ENCODE data around the gene SCAMP5.

SCAMP5 gene

GRCh38 chr15:75062706-75063105 lies 67.3 kb downstream of the SCAMP5 start:
- ATAC-seq (ENCODE audit: low read depth): no peak
- TF ChIP-seq CTCF (IDR thresholded peaks at IDR 0.05; ENCODE audit: poor library complexity, severe bottlenecking): no peak
- Histone ChIP-seq H3K36me3 (ENCODE audit: low read depth) (no peaks in the 10 kb centered on the region), H3K9me3 (ENCODE audit: severe bottlenecking) (no peaks in the 10 kb centered on the region), H3K27me3 (ENCODE audit: insufficient read depth, poor library complexity, severe bottlenecking) (no peaks in the 10 kb centered on the region), H3K4me1 (ENCODE audit: insufficient read depth, poor library complexity, severe bottlenecking) (peaks cover 29% of the 10 kb centered on the region), H3K4me3 (ENCODE audit: severe bottlenecking) (no peak overlapping the region), H3K27ac (ENCODE audit: poor library complexity, severe bottlenecking) (no peak overlapping the region)
- peak; percentile 47 for DNase-seq (ENCODE audit: low spot score)

GRCh38 chr15:75063338-75063737 lies 68.0 kb downstream of the SCAMP5 start:
- Histone ChIP-seq H3K4me3 (ENCODE audit: severe bottlenecking) (no peak overlapping the region), H3K27me3 (ENCODE audit: insufficient read depth, poor library complexity, severe bottlenecking) (no peaks in the 10 kb centered on the region), H3K4me1 (ENCODE audit: insufficient read depth, poor library complexity, severe bottlenecking) (peaks cover 25% of the 10 kb centered on the region), H3K9me3 (ENCODE audit: severe bottlenecking) (no peaks in the 10 kb centered on the region), H3K36me3 (ENCODE audit: low read depth) (no peaks in the 10 kb centered on the region), H3K27ac (ENCODE audit: poor library complexity, severe bottlenecking) (no peak overlapping the region)
- no peak for DNase-seq (ENCODE audit: low spot score)
- no peak for ATAC-seq (ENCODE audit: low read depth)
- no peak for TF ChIP-seq CTCF (IDR thresholded peaks at IDR 0.05; ENCODE audit: poor library complexity, severe bottlenecking)

- no peak overlapping the region for H3K4me3 ChIP-seq (ENCODE audit: severe bottlenecking)
- no peaks in the 10 kb centered on the region for H3K9me3 ChIP-seq (ENCODE audit: severe bottlenecking)
- no peaks in the 10 kb centered on the region for H3K36me3 ChIP-seq (ENCODE audit: low read depth)
- DNase-seq (ENCODE audit: low spot score) (no peak), ATAC-seq (ENCODE audit: low read depth) (no peak)
- H3K27me3 ChIP-seq (ENCODE audit: insufficient read depth, poor library complexity, severe bottlenecking): no peaks in the 10 kb centered on the region
- TF ChIP-seq CTCF (IDR thresholded peaks at IDR 0.05; ENCODE audit: poor library complexity, severe bottlenecking): no peak
- peaks cover 22% of the 10 kb centered on the region for H3K4me1 ChIP-seq (ENCODE audit: insufficient read depth, poor library complexity, severe bottlenecking)
- H3K27ac ChIP-seq (ENCODE audit: poor library complexity, severe bottlenecking): no peak overlapping the region
These were observed 68.5 kb downstream of the SCAMP5 start for GRCh38 chr15:75063889-75064288.

GRCh38 chr15:75064846-75065245 lies 69.5 kb downstream of the SCAMP5 start:
- no peak for ATAC-seq (ENCODE audit: low read depth)
- Histone ChIP-seq H3K4me1 (ENCODE audit: insufficient read depth, poor library complexity, severe bottlenecking) (peaks cover 22% of the 10 kb centered on the region), H3K36me3 (ENCODE audit: low read depth) (no peaks in the 10 kb centered on the region), H3K4me3 (ENCODE audit: severe bottlenecking) (no peak overlapping the region), H3K27me3 (ENCODE audit: insufficient read depth, poor library complexity, severe bottlenecking) (no peaks in the 10 kb centered on the region), H3K27ac (ENCODE audit: poor library complexity, severe bottlenecking) (no peak overlapping the region), H3K9me3 (ENCODE audit: severe bottlenecking) (no peaks in the 10 kb centered on the region)
- TF ChIP-seq CTCF (IDR thresholded peaks at IDR 0.05; ENCODE audit: poor library complexity, severe bottlenecking): no peak
- no peak for DNase-seq (ENCODE audit: low spot score)

GRCh38 chr15:75065467-75065850 lies 70.1 kb downstream of the SCAMP5 start:
- Histone ChIP-seq H3K9me3 (ENCODE audit: severe bottlenecking) (no peaks in the 10 kb centered on the region), H3K36me3 (ENCODE audit: low read depth) (no peaks in the 10 kb centered on the region), H3K4me3 (ENCODE audit: severe bottlenecking) (no peak overlapping the region), H3K27ac (ENCODE audit: poor library complexity, severe bottlenecking) (no peak overlapping the region), H3K27me3 (ENCODE audit: insufficient read depth, poor library complexity, severe bottlenecking) (no peaks in the 10 kb centered on the region), H3K4me1 (ENCODE audit: insufficient read depth, poor library complexity, severe bottlenecking) (peaks cover 22% of the 10 kb centered on the region)
- ATAC-seq (ENCODE audit: low read depth) (peak; percentile 7; the same call in 1 of the 3 replicates), DNase-seq (ENCODE audit: low spot score) (no peak)
- no peak for TF ChIP-seq CTCF (IDR thresholded peaks at IDR 0.05; ENCODE audit: poor library complexity, severe bottlenecking)
